ENCODE measurements around the gene MYO18B. TPM values are rescaled to one million over a fixed set of nuclear protein-coding genes. Genes with fewer than 3 reads are reported as not detected.

The MYO18B gene
- total RNA-seq, 2 donors from 2014 or later, result 0.12 to 0.65 TPM

- H3K27me3 Mint-ChIP-seq, result peaks cover 16% of the 10 kb centered on the region
- H3K9me3 ChIP-seq (ENCODE audit: control insufficient read depth, low read length, poor library complexity, severe bottlenecking), result no peaks in the 10 kb centered on the region
- peaks cover 12% of the 10 kb centered on the region for H3K4me1 Mint-ChIP-seq
- no peak for ATAC-seq
- no peak overlapping the region for H3K27ac Mint-ChIP-seq
- H3K36me3 Mint-ChIP-seq (ENCODE audit: low read depth), result peaks cover 2% of the 10 kb centered on the region
- H3K4me3 Mint-ChIP-seq, result no peak overlapping the region
- DNase-seq, result no peak
These were observed 6.2 kb downstream of the MYO18B start for GRCh38 chr22:25748140-25748539.

GRCh38 chr22:25748704-25749103, 6.7 kb downstream of the MYO18B start:
- H3K9me3 ChIP-seq (ENCODE audit: control insufficient read depth, low read length, poor library complexity, severe bottlenecking), result no peaks in the 10 kb centered on the region
- Mint-ChIP-seq H3K36me3 (ENCODE audit: low read depth) (no peaks in the 10 kb centered on the region), H3K4me1 (peaks cover 12% of the 10 kb centered on the region), H3K27ac (no peak overlapping the region), H3K27me3 (peaks cover 16% of the 10 kb centered on the region), H3K4me3 (no peak overlapping the region)
- no peak for ATAC-seq
- no peak for DNase-seq

GRCh38 chr22:25749420-25750169, 7.6 kb downstream of the MYO18B start:
- no peak overlapping the region for H3K4me3 Mint-ChIP-seq
- DNase-seq, result no peak
- H3K27me3 Mint-ChIP-seq, result peaks cover 16% of the 10 kb centered on the region

DNA sequence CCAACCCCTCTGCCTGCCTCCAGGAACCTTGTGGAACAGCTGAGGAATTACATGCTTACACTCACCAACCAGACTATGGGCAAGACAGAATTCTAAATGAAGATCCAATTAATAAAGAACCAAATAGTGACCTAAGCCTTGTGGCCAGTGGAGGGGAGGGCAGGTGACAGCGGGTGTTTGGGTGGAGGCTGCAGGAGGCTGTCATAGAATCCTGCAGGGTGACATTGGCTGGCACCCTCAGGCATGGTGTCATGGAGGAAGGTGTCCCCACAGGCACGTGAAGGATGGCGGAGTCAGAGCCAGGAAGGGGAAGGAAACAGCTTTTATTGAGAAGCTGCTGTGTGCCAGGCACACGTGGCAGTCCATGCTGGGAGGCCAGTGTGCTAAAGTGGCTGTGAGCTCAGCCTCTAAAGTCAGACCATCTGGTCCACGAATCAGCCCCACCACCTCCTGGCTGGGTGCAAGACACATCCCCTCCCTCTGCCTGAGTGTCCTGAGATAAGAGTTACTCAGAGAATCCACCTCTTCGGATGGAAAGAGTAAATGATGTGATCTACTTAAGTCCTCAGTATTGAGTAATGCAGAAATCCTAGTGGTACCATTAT, 8.7 kb downstream of the MYO18B start:
- Mint-ChIP-seq H3K4me3 (no peak overlapping the region), H3K27me3 (peaks cover 16% of the 10 kb centered on the region), H3K36me3 (ENCODE audit: low read depth) (no peaks in the 10 kb centered on the region), H3K27ac (no peak overlapping the region), H3K4me1 (peaks cover 12% of the 10 kb centered on the region)
- DNase-seq, result no peak
- ATAC-seq, result no peak
- H3K9me3 ChIP-seq (ENCODE audit: control insufficient read depth, low read length, poor library complexity, severe bottlenecking), result no peaks in the 10 kb centered on the region

More at GRCh38 chr22:25749420-25750169, 7.6 kb downstream of the MYO18B start:
- Mint-ChIP-seq H3K27ac (no peak overlapping the region), H3K4me1 (peaks cover 12% of the 10 kb centered on the region), H3K36me3 (ENCODE audit: low read depth) (no peaks in the 10 kb centered on the region)
- H3K9me3 ChIP-seq (ENCODE audit: control insufficient read depth, low read length, poor library complexity, severe bottlenecking), result no peaks in the 10 kb centered on the region
- ATAC-seq, result no peak

GRCh38 chr22:25751174-25751581, 9.2 kb downstream of the MYO18B start:
- DNase-seq (no peak), ATAC-seq (no peak)
- no peak overlapping the region for H3K27ac Mint-ChIP-seq
- no peaks in the 10 kb centered on the region for H3K36me3 Mint-ChIP-seq (ENCODE audit: low read depth)
- H3K4me1 Mint-ChIP-seq, result peaks cover 12% of the 10 kb centered on the region
- H3K4me3 Mint-ChIP-seq, result no peak overlapping the region
- H3K27me3 Mint-ChIP-seq, result peaks cover 16% of the 10 kb centered on the region
- no peaks in the 10 kb centered on the region for H3K9me3 ChIP-seq (ENCODE audit: control insufficient read depth, low read length, poor library complexity, severe bottlenecking)

GRCh38 chr22:25752615-25753214, 10.7 kb downstream of the MYO18B start:
- Mint-ChIP-seq H3K27me3 (peaks cover 16% of the 10 kb centered on the region), H3K4me1 (peaks cover 12% of the 10 kb centered on the region)
- no peaks in the 10 kb centered on the region for H3K9me3 ChIP-seq (ENCODE audit: control insufficient read depth, low read length, poor library complexity, severe bottlenecking)

DNA sequence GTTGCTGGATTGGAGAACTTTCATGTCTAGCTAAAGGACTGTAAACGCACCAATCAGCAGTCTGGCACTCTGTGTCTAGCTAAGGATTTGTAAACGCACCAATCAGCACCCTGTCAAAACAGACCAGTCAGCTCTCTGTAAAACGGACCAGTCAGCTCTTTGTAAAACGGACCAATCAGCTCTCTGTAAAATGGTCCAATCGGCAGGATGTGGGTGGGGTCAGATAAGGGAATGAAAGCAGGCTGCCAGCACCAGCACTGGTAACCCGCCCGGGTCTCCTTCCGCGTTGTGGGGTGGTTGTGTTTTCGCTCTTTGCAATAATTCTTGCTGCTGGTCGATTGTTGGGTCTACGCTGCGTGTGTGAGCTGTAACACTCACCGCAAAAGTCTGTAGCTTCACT, 11.3 kb downstream of the MYO18B start:
- ATAC-seq, result no peak
- no peaks in the 10 kb centered on the region for H3K36me3 Mint-ChIP-seq (ENCODE audit: low read depth)
- no peak overlapping the region for H3K4me3 Mint-ChIP-seq
- DNase-seq, result no peak
- H3K9me3 ChIP-seq (ENCODE audit: control insufficient read depth, low read length, poor library complexity, severe bottlenecking), result no peaks in the 10 kb centered on the region
- H3K27me3 Mint-ChIP-seq, result peaks cover 16% of the 10 kb centered on the region
- no peak overlapping the region for H3K27ac Mint-ChIP-seq
- peaks cover 12% of the 10 kb centered on the region for H3K4me1 Mint-ChIP-seq

More at GRCh38 chr22:25752615-25753214, 10.7 kb downstream of the MYO18B start:
- no peaks in the 10 kb centered on the region for H3K36me3 Mint-ChIP-seq (ENCODE audit: low read depth)
- ATAC-seq (no peak), DNase-seq (no peak)
- H3K27ac Mint-ChIP-seq, result no peak overlapping the region
- no peak overlapping the region for H3K4me3 Mint-ChIP-seq

- no peaks in the 10 kb centered on the region for H3K9me3 ChIP-seq (ENCODE audit: control insufficient read depth, low read length, poor library complexity, severe bottlenecking)
- no peaks in the 10 kb centered on the region for H3K36me3 Mint-ChIP-seq (ENCODE audit: low read depth)
- no peak overlapping the region for H3K4me3 Mint-ChIP-seq
- ATAC-seq (no peak), DNase-seq (no peak)
- peaks cover 10% of the 10 kb centered on the region for H3K27me3 Mint-ChIP-seq
- H3K27ac Mint-ChIP-seq, result no peak overlapping the region
- H3K4me1 Mint-ChIP-seq, result peaks cover 5% of the 10 kb centered on the region
These were observed 12.7 kb downstream of the MYO18B start for GRCh38 chr22:25754527-25755202.

DNA sequence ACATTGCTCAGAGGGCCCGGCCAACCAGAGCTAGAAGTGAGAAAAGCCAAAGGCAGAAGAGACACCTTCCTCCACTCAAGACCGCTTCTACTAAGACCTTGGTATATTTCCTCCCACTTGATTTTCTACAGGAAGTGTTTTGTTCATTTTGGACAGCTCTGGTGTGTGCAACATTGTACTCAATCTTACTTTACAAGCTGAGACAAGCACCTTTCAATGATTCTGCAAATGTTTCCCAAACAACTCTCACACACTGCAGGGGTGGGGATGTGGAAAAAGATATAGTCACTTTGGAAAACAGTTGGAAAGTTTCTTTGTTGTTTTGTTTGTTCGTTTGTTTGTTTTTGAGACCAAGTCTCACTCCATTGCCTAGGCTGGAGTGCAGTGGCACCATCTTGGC, 15.7 kb downstream of the MYO18B start:
- H3K4me3 Mint-ChIP-seq, result no peak overlapping the region
- H3K27me3 Mint-ChIP-seq, result no peaks in the 10 kb centered on the region
- DNase-seq (no peak), ATAC-seq (no peak)
- H3K4me1 Mint-ChIP-seq, result no peaks in the 10 kb centered on the region
- H3K36me3 Mint-ChIP-seq (ENCODE audit: low read depth), result no peaks in the 10 kb centered on the region
- no peak overlapping the region for H3K27ac Mint-ChIP-seq
- H3K9me3 ChIP-seq (ENCODE audit: control insufficient read depth, low read length, poor library complexity, severe bottlenecking), result no peaks in the 10 kb centered on the region

DNA sequence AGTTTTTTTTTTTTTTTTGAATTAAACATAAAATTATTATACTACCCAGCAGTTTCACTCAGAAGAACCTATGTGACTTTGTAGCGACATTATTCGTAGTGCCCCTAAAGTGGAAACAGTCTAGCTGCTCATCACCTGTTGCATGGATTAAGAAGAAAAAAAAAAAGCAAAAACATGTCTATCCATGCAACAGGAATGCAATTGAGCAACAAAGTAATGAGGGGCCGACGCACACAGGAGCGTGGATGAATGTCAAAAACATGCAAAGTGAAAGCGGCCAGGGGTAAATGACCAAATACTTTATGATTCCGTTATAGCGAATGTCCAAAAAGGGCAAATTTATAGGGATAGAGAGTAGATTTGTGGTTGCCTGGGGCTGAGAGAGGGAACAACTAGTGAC, 16.3 kb downstream of the MYO18B start:
- H3K4me1 Mint-ChIP-seq, result no peaks in the 10 kb centered on the region
- DNase-seq, result no peak
- no peaks in the 10 kb centered on the region for H3K36me3 Mint-ChIP-seq (ENCODE audit: low read depth)
- H3K9me3 ChIP-seq (ENCODE audit: control insufficient read depth, low read length, poor library complexity, severe bottlenecking), result no peaks in the 10 kb centered on the region
- no peak overlapping the region for H3K4me3 Mint-ChIP-seq
- no peak overlapping the region for H3K27ac Mint-ChIP-seq
- H3K27me3 Mint-ChIP-seq, result no peaks in the 10 kb centered on the region
- ATAC-seq, result no peak

DNA sequence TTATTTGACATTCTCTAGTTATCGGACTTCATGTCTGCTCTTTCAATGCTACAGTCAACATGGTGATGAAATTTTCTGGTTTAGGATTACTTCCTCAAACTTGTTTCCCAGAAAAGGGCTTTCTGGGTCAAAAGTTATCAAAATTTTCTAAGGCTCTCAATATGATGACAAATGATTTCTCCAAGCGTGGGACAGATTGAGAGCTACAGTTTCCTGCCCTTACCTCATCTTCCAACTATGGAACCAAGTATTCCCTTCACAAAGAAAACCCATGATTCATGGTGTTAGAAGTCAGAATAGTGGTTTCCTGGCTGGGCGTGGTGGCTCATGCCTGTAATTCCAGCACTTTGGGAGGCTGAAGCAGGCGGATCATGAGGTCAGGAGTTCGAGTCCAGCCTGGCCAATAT, 17.8 kb downstream of the MYO18B start:
- no peak for DNase-seq
- Mint-ChIP-seq H3K27ac (no peak overlapping the region), H3K4me3 (no peak overlapping the region), H3K4me1 (no peaks in the 10 kb centered on the region), H3K36me3 (ENCODE audit: low read depth) (no peaks in the 10 kb centered on the region), H3K27me3 (no peaks in the 10 kb centered on the region)
- no peaks in the 10 kb centered on the region for H3K9me3 ChIP-seq (ENCODE audit: control insufficient read depth, low read length, poor library complexity, severe bottlenecking)
- ATAC-seq, result no peak

- Mint-ChIP-seq H3K27me3 (no peaks in the 10 kb centered on the region), H3K4me1 (no peaks in the 10 kb centered on the region), H3K4me3 (no peak overlapping the region), H3K36me3 (ENCODE audit: low read depth) (no peaks in the 10 kb centered on the region), H3K27ac (no peak overlapping the region)
- H3K9me3 ChIP-seq (ENCODE audit: control insufficient read depth, low read length, poor library complexity, severe bottlenecking), result no peaks in the 10 kb centered on the region
- DNase-seq (no peak), ATAC-seq (no peak)
These were observed 18.3 kb downstream of the MYO18B start for GRCh38 chr22:25760294-25760693.

- H3K36me3 Mint-ChIP-seq (ENCODE audit: low read depth), result no peaks in the 10 kb centered on the region
- no peaks in the 10 kb centered on the region for H3K4me1 Mint-ChIP-seq
- peaks cover 2% of the 10 kb centered on the region for H3K9me3 ChIP-seq (ENCODE audit: control insufficient read depth, low read length, poor library complexity, severe bottlenecking)
- DNase-seq (no peak), ATAC-seq (no peak)
- H3K27me3 Mint-ChIP-seq, result no peaks in the 10 kb centered on the region
- no peak overlapping the region for H3K4me3 Mint-ChIP-seq
- no peak overlapping the region for H3K27ac Mint-ChIP-seq
These were observed 19.0 kb downstream of the MYO18B start for GRCh38 chr22:25760848-25761595.
